ENCODE measurements around the gene GFRA1. TPM values are rescaled to one million over a fixed set of nuclear protein-coding genes. Genes with fewer than 3 reads are reported as not detected.

The GFRA1 gene
- total and polyA plus RNA-seq, 2 experiments from 2014 or later, result 0.48 to 2.9 TPM

GRCh38 chr10:116088985-116089384 is 184.0 kb downstream of the GFRA1 start:
- Histone ChIP-seq H3K36me3 (replicated peaks; ENCODE audit: insufficient read depth, low read depth) (no peaks in the 10 kb centered on the region), H4K20me1 (ENCODE audit: insufficient read depth, poor library complexity, severe bottlenecking) (no peaks in the 10 kb centered on the region), H3K27me3 (no peaks in the 10 kb centered on the region), H3K4me3 (no peak overlapping the region), H3K79me2 (no peaks in the 10 kb centered on the region), H3K9me2 (replicated peaks; ENCODE audit: insufficient read depth) (no peaks in the 10 kb centered on the region), H2AFZ (no peak overlapping the region), H3K4me2 (no peak overlapping the region), H3K4me1 (ENCODE audit: insufficient read depth) (no peaks in the 10 kb centered on the region), H3K9me3 (ENCODE audit: low read depth) (no peaks in the 10 kb centered on the region), H3K27ac (no peak overlapping the region)
- TF ChIP-seq EZH2 (IDR thresholded peaks at IDR 0.05; ENCODE audit: borderline replicate concordance), result no peak
- no peak for DNase-seq (ENCODE audit: low spot score)
- 56% methylated on average over 6 of the region's 6 CpGs for WGBS (ENCODE audit: low lambda C conversion rate, missing lambda C conversion rate)

- H3K9me2 ChIP-seq (replicated peaks; ENCODE audit: insufficient read depth), result no peaks in the 10 kb centered on the region
- H4K20me1 ChIP-seq (ENCODE audit: insufficient read depth, poor library complexity, severe bottlenecking), result no peaks in the 10 kb centered on the region
- no peaks in the 10 kb centered on the region for H3K9me3 ChIP-seq (ENCODE audit: low read depth)
- no peak for DNase-seq (ENCODE audit: low spot score)
- no peaks in the 10 kb centered on the region for H3K4me1 ChIP-seq (ENCODE audit: insufficient read depth)
- H3K4me2 ChIP-seq, result no peak overlapping the region
- no peak overlapping the region for H3K27ac ChIP-seq
- H3K36me3 ChIP-seq (replicated peaks; ENCODE audit: insufficient read depth, low read depth), result no peaks in the 10 kb centered on the region
- TF ChIP-seq EZH2 (IDR thresholded peaks at IDR 0.05; ENCODE audit: borderline replicate concordance) (no peak), CTCF (IDR thresholded peaks at IDR 0.05; ENCODE audit: poor library complexity) (no peak), EZH2phosphoT487 (IDR thresholded peaks at IDR 0.05; ENCODE audit: low read depth, severe bottlenecking, unreplicated experiment) (no peak)
- H3K27me3 ChIP-seq, result no peaks in the 10 kb centered on the region
- no peaks in the 10 kb centered on the region for H3K79me2 ChIP-seq
- H3K4me3 ChIP-seq, result no peak overlapping the region
- 82% methylated on average over 4 of the region's 4 CpGs for WGBS (ENCODE audit: low lambda C conversion rate, missing lambda C conversion rate)
- no peak overlapping the region for H2AFZ ChIP-seq
Measured at GRCh38 chr10:116085323-116085722, 187.7 kb downstream of the GFRA1 start.

- 90% methylated on average over 6 of the region's 6 CpGs for WGBS (ENCODE audit: low lambda C conversion rate, missing lambda C conversion rate)
- no peaks in the 10 kb centered on the region for H3K79me2 ChIP-seq
- no peaks in the 10 kb centered on the region for H3K36me3 ChIP-seq (replicated peaks; ENCODE audit: insufficient read depth, low read depth)
- H2AFZ ChIP-seq, result no peak overlapping the region
- no peak overlapping the region for H3K4me3 ChIP-seq
- no peaks in the 10 kb centered on the region for H4K20me1 ChIP-seq (ENCODE audit: insufficient read depth, poor library complexity, severe bottlenecking)
- H3K4me1 ChIP-seq (ENCODE audit: insufficient read depth), result no peaks in the 10 kb centered on the region
- no peaks in the 10 kb centered on the region for H3K9me3 ChIP-seq (ENCODE audit: low read depth)
- no peak overlapping the region for H3K4me2 ChIP-seq
- H3K27ac ChIP-seq, result no peak overlapping the region
- no peak for TF ChIP-seq CTCF (IDR thresholded peaks at IDR 0.05; ENCODE audit: poor library complexity)
- TF ChIP-seq EZH2phosphoT487 (IDR thresholded peaks at IDR 0.05; ENCODE audit: low read depth, severe bottlenecking, unreplicated experiment), result no peak
- TF ChIP-seq EZH2 (IDR thresholded peaks at IDR 0.05; ENCODE audit: borderline replicate concordance), result no peak
- no peaks in the 10 kb centered on the region for H3K9me2 ChIP-seq (replicated peaks; ENCODE audit: insufficient read depth)
- DNase-seq (ENCODE audit: low spot score), result no peak
- H3K27me3 ChIP-seq, result no peaks in the 10 kb centered on the region
Measured at GRCh38 chr10:116084161-116084560, 188.8 kb downstream of the GFRA1 start.

GRCh38 chr10:116083226-116083762 is 189.7 kb downstream of the GFRA1 start:
- Histone ChIP-seq H3K4me2 (no peak overlapping the region), H2AFZ (no peak overlapping the region), H3K9me3 (ENCODE audit: low read depth) (no peaks in the 10 kb centered on the region), H3K4me3 (no peak overlapping the region), H3K27me3 (no peaks in the 10 kb centered on the region), H3K4me1 (ENCODE audit: insufficient read depth) (no peaks in the 10 kb centered on the region), H3K36me3 (replicated peaks; ENCODE audit: insufficient read depth, low read depth) (no peaks in the 10 kb centered on the region), H3K27ac (no peak overlapping the region), H4K20me1 (ENCODE audit: insufficient read depth, poor library complexity, severe bottlenecking) (no peaks in the 10 kb centered on the region), H3K9me2 (replicated peaks; ENCODE audit: insufficient read depth) (no peaks in the 10 kb centered on the region), H3K79me2 (no peaks in the 10 kb centered on the region)
- WGBS (ENCODE audit: low lambda C conversion rate, missing lambda C conversion rate), result 84% methylated on average over 8 of the region's 8 CpGs
- DNase-seq (ENCODE audit: low spot score), result no peak
- TF ChIP-seq EZH2phosphoT487 (IDR thresholded peaks at IDR 0.05; ENCODE audit: low read depth, severe bottlenecking, unreplicated experiment) (no peak), EZH2 (IDR thresholded peaks at IDR 0.05; ENCODE audit: borderline replicate concordance) (no peak), CTCF (IDR thresholded peaks at IDR 0.05; ENCODE audit: poor library complexity) (no peak)

All from hepatocyte (in vitro differentiated cells).